GM21390 (cell line): ENCODE measurements around the gene ANTKMT.
"Not testable (repeated sequence)": the region's sequence is repeated elsewhere in the genome, so short reads cannot be mapped to it uniquely, and the experiment has no call there.

ENCODE experiments used
- ATAC-seq: cut with Tn5 transposase; IDR thresholded peaks from one replicate; pipeline ENCODE4 v1.9.1; 2021; ENCODE audit not compliant: unreplicated experiment

Gene ANTKMT

GRCh38 chr16:681746-682427 is 39.1 kb upstream of the ANTKMT start:
- ATAC-seq, result no peak

- ATAC-seq, result no peak
These were observed 38.2 kb upstream of the ANTKMT start for GRCh38 chr16:682493-683395.

GRCh38 chr16:683396-684070 is 37.4 kb upstream of the ANTKMT start:
- no peak for ATAC-seq

- ATAC-seq, result peak; percentile 72
These were observed 36.7 kb upstream of the ANTKMT start, which contains the start of gene JMJD8 for GRCh38 chr16:684071-684794. Gene JMJD8, minus strand, starts transcription at chr16:684334. Its CDS starts 15 bp downstream, at chr16:684319.

GRCh38 chr16:684961-685696 is 35.8 kb upstream of the ANTKMT start:
- no peak for ATAC-seq

- no peak for ATAC-seq
These were observed 35.0 kb upstream of the ANTKMT start for GRCh38 chr16:685967-686366.

GRCh38 chr16:686459-687260 is 34.3 kb upstream of the ANTKMT start:
- ATAC-seq, result no peak

GRCh38 chr16:687499-687898 is 33.4 kb upstream of the ANTKMT start:
- ATAC-seq, result no peak

GRCh38 chr16:689175-689897 is 31.6 kb upstream of the ANTKMT start:
- no peak for ATAC-seq

GRCh38 chr16:691242-691641 is 29.7 kb upstream of the ANTKMT start:
- not testable (repeated sequence) for ATAC-seq

- no peak for ATAC-seq
These were observed 28.4 kb upstream of the ANTKMT start for GRCh38 chr16:692356-693108.

- ATAC-seq, result no peak
These were observed 27.6 kb upstream of the ANTKMT start for GRCh38 chr16:693364-693763.

GRCh38 chr16:693766-694165 is 27.2 kb upstream of the ANTKMT start:
- no peak for ATAC-seq

- ATAC-seq, result no peak
These were observed 26.6 kb upstream of the ANTKMT start for GRCh38 chr16:694187-694862.

- no peak for ATAC-seq
These were observed 26.0 kb upstream of the ANTKMT start for GRCh38 chr16:694863-695354.

- no peak for ATAC-seq
These were observed 25.4 kb upstream of the ANTKMT start for GRCh38 chr16:695355-696089.
